Mucosa of descending colon (tissue), 3 donors: Measurements from ENCODE around the gene PDE11A. TPM values are rescaled to one million over a fixed set of nuclear protein-coding genes. Genes with fewer than 3 reads are reported as not detected.

Source experiments
- ATAC-seq: fragments of 200-7000 bp; cut with Tn5 transposase; one replicate; pipeline ENCODE4 v1.9.1; 2020; ENCODE audit warnings: mild to moderate bottlenecking, moderate library complexity
- DNase-seq, 3 donors: peaks; one replicate each; pipeline ENCODE4 v3.0.0-alpha.2; 2020
- H3K36me3 ChIP-seq: fragments of 200-600 bp; one replicate; pipeline ENCODE4 v1.8.0; 2021; ENCODE audit warnings: low read depth, mild to moderate bottlenecking
- H3K4me1 ChIP-seq: fragments of 200-600 bp; one replicate; pipeline ENCODE4 v1.8.0; 2021; ENCODE audit warnings: low read depth, mild to moderate bottlenecking
- H3K4me3 ChIP-seq: fragments of 200-600 bp; one replicate; pipeline ENCODE4 v1.8.0; 2021; ENCODE audit warnings: mild to moderate bottlenecking
- H3K9me3 ChIP-seq: fragments of 200-600 bp; one replicate; pipeline ENCODE4 v1.8.0; 2021; ENCODE audit warnings: mild to moderate bottlenecking
- CTCF ChIP-seq: fragments of 200-600 bp; IDR thresholded peaks from one replicate; pipeline ENCODE4 v1.8.0; 2022; ENCODE audit warnings: antibody characterized with exemption, mild to moderate bottlenecking
- intact Hi-C, 2 donors: fragments of 100-400 bp; cut with DNase I in 1 of 2; cut with micrococcal nuclease in 1 of 2; formaldehyde crosslinking; loops; one replicate each; pipeline versions ENCODE4 v1.11.0 to v1.11.1; 2022; cut with DNase I, micrococcal nuclease
- total RNA-seq, 3 donors: library from RNA; stranded (reverse); fragmentation: NEBNext Ultra II Directional in 2 of 3; extraction: Animal tissue kit (Norgen Biotek cat#: 25700) in 2 of 3; gene quantifications; one replicate each; pipeline versions ENCODE4 v1.2.1 to v1.2.4, GENCODE V29; 2021 to 2023
- donor health status: DM: no; HTN: no; CAD: no; lungs with moderate emphysema.
- donor health status: DM: no; HTN: no; CAD: no.
- donor health status: DM: no; HTN: yes; CAD: no.

Gene PDE11A
- total RNA-seq, 3 donors from 2014 or later = 1.0 to 3.2 (median 2.7) TPM

GRCh38 chr2:177611310-177611886 is 461.2 kb downstream of the PDE11A start:
- ATAC-seq (peak; percentile 82), DNase-seq (no peak)
- no peaks in the 10 kb centered on the region for H3K4me1 ChIP-seq
- H3K36me3 ChIP-seq = no peaks in the 10 kb centered on the region
- no peak overlapping the region for H3K4me3 ChIP-seq
- intact Hi-C loops = no loop called here
- TF ChIP-seq CTCF = no peak
- no peaks in the 10 kb centered on the region for H3K9me3 ChIP-seq

- Histone ChIP-seq H3K36me3 (no peaks in the 10 kb centered on the region), H3K4me3 (no peak overlapping the region), H3K4me1 (no peaks in the 10 kb centered on the region), H3K9me3 (no peaks in the 10 kb centered on the region)
- TF ChIP-seq CTCF = no peak
- ATAC-seq = no peak
- intact Hi-C loops = no loop called here
- DNase-seq = no peak
These were observed 461.8 kb downstream of the PDE11A start for GRCh38 chr2:177610813-177611212.

- intact Hi-C loops = loop anchor here (10.0 kb wide), 1 partner anchor 122 kb away; no protein-coding TSS in a partner anchor
- Histone ChIP-seq H3K9me3 (no peaks in the 10 kb centered on the region), H3K4me1 (peaks cover 7% of the 10 kb centered on the region), H3K36me3 (no peaks in the 10 kb centered on the region), H3K4me3 (no peak overlapping the region)
- no peak for TF ChIP-seq CTCF
- DNase-seq = no peak
- ATAC-seq = no peak
These were observed 465.9 kb downstream of the PDE11A start for GRCh38 chr2:177606636-177607035.

- TF ChIP-seq CTCF = peak; percentile 24
- ATAC-seq (peak; percentile 64), DNase-seq (peak in 1 of 3 donors; percentile 54)
- H3K4me1 ChIP-seq = peaks cover 7% of the 10 kb centered on the region
- H3K36me3 ChIP-seq = no peaks in the 10 kb centered on the region
- H3K4me3 ChIP-seq = no peak overlapping the region
- intact Hi-C loops = loop anchor here (10.0 kb wide), 1 partner anchor 120 kb away; no protein-coding TSS in a partner anchor
- H3K9me3 ChIP-seq = no peaks in the 10 kb centered on the region
These were observed 468.1 kb downstream of the PDE11A start for GRCh38 chr2:177604271-177605065.

- no peak for DNase-seq
- H3K4me3 ChIP-seq = no peak overlapping the region
These were observed 468.8 kb downstream of the PDE11A start for GRCh38 chr2:177603768-177604167.

More at GRCh38 chr2:177603768-177604167, 468.8 kb downstream of the PDE11A start:
- H3K4me1 ChIP-seq = peaks cover 11% of the 10 kb centered on the region
- H3K36me3 ChIP-seq = no peaks in the 10 kb centered on the region
- H3K9me3 ChIP-seq = no peaks in the 10 kb centered on the region
- intact Hi-C loops = loop anchor here (10.0 kb wide), 1 partner anchor 119 kb away; no protein-coding TSS in a partner anchor
- ATAC-seq = peak; percentile 64
- no peak for TF ChIP-seq CTCF
